ENCODE measurements around the gene PTGES3.

DNA sequence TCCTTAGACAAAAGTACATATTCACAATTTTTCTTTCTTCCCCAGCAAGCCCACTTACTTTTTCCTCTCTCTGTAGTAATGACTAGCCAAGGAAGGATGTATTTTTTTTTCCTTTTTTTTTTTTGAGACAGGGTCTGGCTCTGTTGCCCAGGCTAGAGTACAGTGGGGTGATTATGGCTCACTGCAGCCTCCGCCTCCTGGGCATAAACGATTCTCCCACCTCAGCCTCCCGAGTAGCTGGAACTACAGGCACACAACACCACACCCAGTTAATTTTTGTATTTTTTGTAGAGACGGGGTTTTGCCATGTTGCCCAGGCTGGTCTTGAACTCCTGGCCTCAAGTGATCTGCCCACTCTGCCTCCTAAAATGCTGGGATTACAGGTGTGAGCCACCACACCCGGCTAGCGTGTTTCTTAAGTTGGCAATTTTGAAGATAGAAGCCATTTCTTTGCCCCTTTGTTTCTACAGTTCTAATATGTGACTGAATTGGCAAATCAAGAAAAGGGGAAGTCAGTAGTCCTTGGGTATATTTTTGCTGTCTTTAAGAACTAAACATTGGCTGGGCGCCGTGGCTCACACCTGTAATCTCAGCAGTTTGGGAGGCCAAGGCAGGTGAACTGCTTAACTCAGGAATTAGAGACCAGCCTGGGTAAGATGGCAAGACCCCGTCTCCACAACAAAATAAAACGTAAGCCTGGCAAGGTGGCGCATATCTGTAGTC lies 40.2 kb upstream of the PTGES3 start:
- TF ChIP-seq SNAI2 (CRISPR knock-in tag; IDR thresholded peaks at IDR 0.05) (no peak), ZFP3 (CRISPR knock-in tag; IDR thresholded peaks at IDR 0.05) (no peak), GLIS3 (CRISPR knock-in tag; IDR thresholded peaks at IDR 0.05) (no peak), ISL1 (CRISPR knock-in tag; IDR thresholded peaks at IDR 0.05) (no peak)
- TF ChIP-seq, protein P1, sequence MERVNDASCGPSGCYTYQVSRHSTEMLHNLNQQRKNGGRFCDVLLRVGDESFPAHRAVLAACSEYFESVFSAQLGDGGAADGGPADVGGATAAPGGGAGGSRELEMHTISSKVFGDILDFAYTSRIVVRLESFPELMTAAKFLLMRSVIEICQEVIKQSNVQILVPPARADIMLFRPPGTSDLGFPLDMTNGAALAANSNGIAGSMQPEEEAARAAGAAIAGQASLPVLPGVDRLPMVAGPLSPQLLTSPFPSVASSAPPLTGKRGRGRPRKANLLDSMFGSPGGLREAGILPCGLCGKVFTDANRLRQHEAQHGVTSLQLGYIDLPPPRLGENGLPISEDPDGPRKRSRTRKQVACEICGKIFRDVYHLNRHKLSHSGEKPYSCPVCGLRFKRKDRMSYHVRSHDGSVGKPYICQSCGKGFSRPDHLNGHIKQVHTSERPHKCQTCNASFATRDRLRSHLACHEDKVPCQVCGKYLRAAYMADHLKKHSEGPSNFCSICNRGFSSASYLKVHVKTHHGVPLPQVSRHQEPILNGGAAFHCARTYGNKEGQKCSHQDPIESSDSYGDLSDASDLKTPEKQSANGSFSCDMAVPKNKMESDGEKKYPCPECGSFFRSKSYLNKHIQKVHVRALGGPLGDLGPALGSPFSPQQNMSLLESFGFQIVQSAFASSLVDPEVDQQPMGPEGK (CRISPR knock-in tag; IDR thresholded peaks at IDR 0.05; ENCODE audit: borderline replicate concordance), result no peak
